ENCODE data around the gene ARMH3. TPM values are rescaled to one million over a fixed set of nuclear protein-coding genes. Genes with fewer than 3 reads are reported as not detected.

The ARMH3 gene
- total and polyA plus RNA-seq, 2 donors = 8.7 to 18.2 TPM

- no peaks in the 10 kb centered on the region for H3K9me3 ChIP-seq (ENCODE audit: control insufficient read depth in 2 of 2, insufficient read depth in 1 of 2, low read length in 1 of 2)
- 44% methylated on average over 3 of the region's 3 CpGs for WGBS
- no peak overlapping the region for H3K27ac ChIP-seq (ENCODE audit: low read depth in 1 of 2, low read length in 1 of 2)
- H3K27me3 ChIP-seq (ENCODE audit: control insufficient read depth in 2 of 2, insufficient read depth in 1 of 2, low read length in 1 of 2) = no peaks in the 10 kb centered on the region
- H3K36me3 ChIP-seq (ENCODE audit: control insufficient read depth in 2 of 2, insufficient read depth in 2 of 2, low read length in 1 of 2) = peaks cover 0 to 3% of the 10 kb centered on the region in 2 donors
- no peaks in the 10 kb centered on the region for H3K4me1 ChIP-seq (ENCODE audit: control insufficient read depth in 2 of 2, insufficient read depth in 2 of 2, low read length in 2 of 2)
- H3K4me3 ChIP-seq (ENCODE audit: low read length in 2 of 2) = no peak overlapping the region
- no peak for DNase-seq (ENCODE audit: low read depth in 6 of 9, low spot score in 9 of 9)
Measured at GRCh38 chr10:101875068-101875688, 180.8 kb downstream of the ARMH3 start.

GRCh38 chr10:101874252-101874651 lies 181.7 kb downstream of the ARMH3 start:
- Histone ChIP-seq H3K4me3 (ENCODE audit: low read length in 2 of 2) (no peak overlapping the region), H3K27ac (ENCODE audit: low read depth in 1 of 2, low read length in 1 of 2) (no peak overlapping the region), H3K9me3 (ENCODE audit: control insufficient read depth in 2 of 2, insufficient read depth in 1 of 2, low read length in 1 of 2) (no peaks in the 10 kb centered on the region), H3K36me3 (ENCODE audit: control insufficient read depth in 2 of 2, insufficient read depth in 2 of 2, low read length in 1 of 2) (peaks cover 0 to 3% of the 10 kb centered on the region in 2 donors), H3K4me1 (ENCODE audit: control insufficient read depth in 2 of 2, insufficient read depth in 2 of 2, low read length in 2 of 2) (no peaks in the 10 kb centered on the region), H3K27me3 (ENCODE audit: control insufficient read depth in 2 of 2, insufficient read depth in 1 of 2, low read length in 1 of 2) (no peaks in the 10 kb centered on the region)
- DNase-seq (ENCODE audit: low read depth in 6 of 9, low spot score in 9 of 9) = no peak

GRCh38 chr10:101867931-101868330 lies 188.0 kb downstream of the ARMH3 start:
- H3K27ac ChIP-seq (ENCODE audit: low read depth in 1 of 2, low read length in 1 of 2) = no peak overlapping the region
- no peaks in the 10 kb centered on the region for H3K9me3 ChIP-seq (ENCODE audit: control insufficient read depth in 2 of 2, insufficient read depth in 1 of 2, low read length in 1 of 2)
- H3K4me1 ChIP-seq (ENCODE audit: control insufficient read depth in 2 of 2, insufficient read depth in 2 of 2, low read length in 2 of 2) = no peaks in the 10 kb centered on the region
- peaks cover 0 to 3% of the 10 kb centered on the region in 2 donors for H3K36me3 ChIP-seq (ENCODE audit: control insufficient read depth in 2 of 2, insufficient read depth in 2 of 2, low read length in 1 of 2)
- H3K27me3 ChIP-seq (ENCODE audit: control insufficient read depth in 2 of 2, insufficient read depth in 1 of 2, low read length in 1 of 2) = no peaks in the 10 kb centered on the region
- WGBS = 91% methylated on average over 1 of the region's 1 CpG
- DNase-seq (ENCODE audit: low read depth in 6 of 9, low spot score in 9 of 9) = no peak
- no peak overlapping the region for H3K4me3 ChIP-seq (ENCODE audit: low read length in 2 of 2)

- H3K27ac ChIP-seq (ENCODE audit: low read depth in 1 of 2, low read length in 1 of 2) = no peak overlapping the region
- 97% methylated on average over 2 of the region's 2 CpGs for WGBS
- H3K36me3 ChIP-seq (ENCODE audit: control insufficient read depth in 2 of 2, insufficient read depth in 2 of 2, low read length in 1 of 2) = no peaks in the 10 kb centered on the region
- no peak overlapping the region for H3K4me3 ChIP-seq (ENCODE audit: low read length in 2 of 2)
- H3K27me3 ChIP-seq (ENCODE audit: control insufficient read depth in 2 of 2, insufficient read depth in 1 of 2, low read length in 1 of 2) = no peaks in the 10 kb centered on the region
- H3K4me1 ChIP-seq (ENCODE audit: control insufficient read depth in 2 of 2, insufficient read depth in 2 of 2, low read length in 2 of 2) = peaks cover 0 to 9% of the 10 kb centered on the region in 2 donors
- peaks cover 0 to 3% of the 10 kb centered on the region in 2 donors for H3K9me3 ChIP-seq (ENCODE audit: control insufficient read depth in 2 of 2, insufficient read depth in 1 of 2, low read length in 1 of 2)
- no peak for DNase-seq (ENCODE audit: low read depth in 6 of 9, low spot score in 9 of 9)
Measured at GRCh38 chr10:101859530-101859929, 196.4 kb downstream of the ARMH3 start.

GRCh38 chr10:101858723-101859500 lies 197.1 kb downstream of the ARMH3 start:
- H3K27ac ChIP-seq (ENCODE audit: low read depth in 1 of 2, low read length in 1 of 2) = no peak overlapping the region
- peaks cover 0 to 9% of the 10 kb centered on the region in 2 donors for H3K4me1 ChIP-seq (ENCODE audit: control insufficient read depth in 2 of 2, insufficient read depth in 2 of 2, low read length in 2 of 2)
- peaks cover 0 to 3% of the 10 kb centered on the region in 2 donors for H3K9me3 ChIP-seq (ENCODE audit: control insufficient read depth in 2 of 2, insufficient read depth in 1 of 2, low read length in 1 of 2)
- WGBS = 93% methylated on average over 3 of the region's 3 CpGs
- DNase-seq (ENCODE audit: low read depth in 6 of 9, low spot score in 9 of 9) = no peak
- H3K27me3 ChIP-seq (ENCODE audit: control insufficient read depth in 2 of 2, insufficient read depth in 1 of 2, low read length in 1 of 2) = no peaks in the 10 kb centered on the region
- H3K36me3 ChIP-seq (ENCODE audit: control insufficient read depth in 2 of 2, insufficient read depth in 2 of 2, low read length in 1 of 2) = no peaks in the 10 kb centered on the region
- H3K4me3 ChIP-seq (ENCODE audit: low read length in 2 of 2) = no peak overlapping the region

- 100% methylated on average over 1 of the region's 1 CpG for WGBS
- Histone ChIP-seq H3K36me3 (ENCODE audit: control insufficient read depth in 2 of 2, insufficient read depth in 2 of 2, low read length in 1 of 2) (no peaks in the 10 kb centered on the region), H3K27me3 (ENCODE audit: control insufficient read depth in 2 of 2, insufficient read depth in 1 of 2, low read length in 1 of 2) (no peaks in the 10 kb centered on the region), H3K4me1 (ENCODE audit: control insufficient read depth in 2 of 2, insufficient read depth in 2 of 2, low read length in 2 of 2) (peaks cover 0 to 9% of the 10 kb centered on the region in 2 donors), H3K27ac (ENCODE audit: low read depth in 1 of 2, low read length in 1 of 2) (no peak overlapping the region), H3K4me3 (ENCODE audit: low read length in 2 of 2) (no peak overlapping the region), H3K9me3 (ENCODE audit: control insufficient read depth in 2 of 2, insufficient read depth in 1 of 2, low read length in 1 of 2) (peaks cover 0 to 3% of the 10 kb centered on the region in 2 donors)
- no peak for DNase-seq (ENCODE audit: low read depth in 6 of 9, low spot score in 9 of 9)
Measured at GRCh38 chr10:101857802-101858476, 198.0 kb downstream of the ARMH3 start.

- Histone ChIP-seq H3K27ac (ENCODE audit: low read depth in 1 of 2, low read length in 1 of 2) (no peak overlapping the region), H3K4me3 (ENCODE audit: low read length in 2 of 2) (no peak overlapping the region), H3K36me3 (ENCODE audit: control insufficient read depth in 2 of 2, insufficient read depth in 2 of 2, low read length in 1 of 2) (no peaks in the 10 kb centered on the region), H3K9me3 (ENCODE audit: control insufficient read depth in 2 of 2, insufficient read depth in 1 of 2, low read length in 1 of 2) (peaks cover 0 to 3% of the 10 kb centered on the region in 2 donors), H3K27me3 (ENCODE audit: control insufficient read depth in 2 of 2, insufficient read depth in 1 of 2, low read length in 1 of 2) (no peaks in the 10 kb centered on the region), H3K4me1 (ENCODE audit: control insufficient read depth in 2 of 2, insufficient read depth in 2 of 2, low read length in 2 of 2) (peaks cover 0 to 9% of the 10 kb centered on the region in 2 donors)
- DNase-seq (ENCODE audit: low read depth in 6 of 9, low spot score in 9 of 9) = no peak
Measured at GRCh38 chr10:101856626-101857025, 199.3 kb downstream of the ARMH3 start.

GRCh38 chr10:101851411-101852116 lies 204.4 kb downstream of the ARMH3 start:
- H3K9me3 ChIP-seq (ENCODE audit: control insufficient read depth in 2 of 2, insufficient read depth in 1 of 2, low read length in 1 of 2) = no peaks in the 10 kb centered on the region
- H3K4me1 ChIP-seq (ENCODE audit: control insufficient read depth in 2 of 2, insufficient read depth in 2 of 2, low read length in 2 of 2) = peaks cover 0 to 3% of the 10 kb centered on the region in 2 donors
- no peaks in the 10 kb centered on the region for H3K27me3 ChIP-seq (ENCODE audit: control insufficient read depth in 2 of 2, insufficient read depth in 1 of 2, low read length in 1 of 2)
- H3K27ac ChIP-seq (ENCODE audit: low read depth in 1 of 2, low read length in 1 of 2) = no peak overlapping the region
- H3K36me3 ChIP-seq (ENCODE audit: control insufficient read depth in 2 of 2, insufficient read depth in 2 of 2, low read length in 1 of 2) = peaks cover 9 to 20% of the 10 kb centered on the region in 2 donors
- 97% methylated on average over 4 of the region's 4 CpGs for whole genome bisulfite sequencing
- H3K4me3 ChIP-seq (ENCODE audit: low read length in 2 of 2) = no peak overlapping the region
- no peak for DNase-seq (ENCODE audit: low read depth in 6 of 9, low spot score in 9 of 9)
